ENCODE data around the gene PGF. TPM values are rescaled to one million over a fixed set of nuclear protein-coding genes. Genes with fewer than 3 reads are reported as not detected.

The PGF gene
- total and polyA plus RNA-seq, 2 of the 13 experiments (the other 11 are each of a cell fraction or from before 2014, with no cell fraction given): 10.7 to 27.5 TPM

- TF ChIP-seq YEATS2 (CRISPR knock-in tag; IDR thresholded peaks at IDR 0.05; ENCODE audit: borderline replicate concordance) (no peak), MYC (CRISPR knock-in tag; IDR thresholded peaks at IDR 0.05; ENCODE audit: borderline replicate concordance) (peak; percentile 4; the same call in 1 of the 2 replicates), MXD3 (CRISPR knock-in tag; IDR thresholded peaks at IDR 0.05) (no peak), GTF2F1 (IDR thresholded peaks at IDR 0.05; ENCODE audit: low read length) (no peak), NFKB2 (CRISPR knock-in tag; IDR thresholded peaks at IDR 0.05; ENCODE audit: borderline replicate concordance) (peak; percentile 58; the same call in 1 of the 2 replicates), ZNF597 (CRISPR knock-in tag; IDR thresholded peaks at IDR 0.05) (no peak), ZNF543 (CRISPR knock-in tag; IDR thresholded peaks at IDR 0.05) (0 out of 2 replicates have a peak, but pooled peaks have one; percentile 32), KIAA2018 (CRISPR knock-in tag; IDR thresholded peaks at IDR 0.05; ENCODE audit: borderline replicate concordance) (no peak), ZNF550 (CRISPR knock-in tag; IDR thresholded peaks at IDR 0.05; ENCODE audit: borderline replicate concordance) (no peak), NFATC3 (CRISPR knock-in tag; IDR thresholded peaks at IDR 0.05) (no peak), ZNF276 (CRISPR knock-in tag; IDR thresholded peaks at IDR 0.05; ENCODE audit: low read depth) (no peak), GFI1 (CRISPR knock-in tag; IDR thresholded peaks at IDR 0.05; ENCODE audit: borderline replicate concordance) (peak; percentile 94), ZSCAN21 (CRISPR knock-in tag; IDR thresholded peaks at IDR 0.05; ENCODE audit: borderline replicate concordance) (0 out of 2 replicates have a peak, but pooled peaks have one; percentile 49), HNF4A (CRISPR knock-in tag; IDR thresholded peaks at IDR 0.05) (peak; percentile 71), ZSCAN12 (CRISPR knock-in tag; IDR thresholded peaks at IDR 0.05) (no peak), RBM39 (IDR thresholded peaks at IDR 0.05; ENCODE audit: low read depth, low read length, poor library complexity, severe bottlenecking) (peak; percentile 20), ZNF333 (CRISPR knock-in tag; IDR thresholded peaks at IDR 0.05; ENCODE audit: borderline replicate concordance) (no peak)
Observed at GRCh38 chr14:74945852-74946658, 9.3 kb downstream of the PGF start (continued).
